SK-N-MC (cell line): ENCODE data around the gene GDPD4.

Experiments used
- EZH2 ChIP-seq: fragments of 200-600 bp; sonication (generic); IDR thresholded peaks from one replicate; pipeline ENCODE4 v1.6.1; 2017; ENCODE audit warnings: antibody characterized with exemption
- FOXP2 ChIP-seq: optimal IDR thresholded peaks from 2 replicates; pipeline ENCODE3; 2011; ENCODE audit warnings: mild to moderate bottlenecking, moderate library complexity; ENCODE audit not compliant: insufficient read depth; ENCODE audit errors: extremely low read length, control extremely low read depth
- POLR2AphosphoS5 ChIP-seq: IDR thresholded peaks from 2 replicates; pipeline ENCODE4 v1.6.1; 2012; ENCODE audit warnings: mild to moderate bottlenecking, low read depth, low read length, borderline replicate concordance

GRCh38 chr11:77205467-77206263 is 95.8 kb downstream of the GDPD4 start:
- no peak for TF ChIP-seq POLR2AphosphoS5
- TF ChIP-seq EZH2: no peak
- TF ChIP-seq FOXP2: no peak
